ENCODE data around the gene ING2.
"Not testable (repeated sequence)": the region's sequence is repeated elsewhere in the genome, so short reads cannot be mapped to it uniquely, and the experiment has no call there.

The ING2 gene, protein sequence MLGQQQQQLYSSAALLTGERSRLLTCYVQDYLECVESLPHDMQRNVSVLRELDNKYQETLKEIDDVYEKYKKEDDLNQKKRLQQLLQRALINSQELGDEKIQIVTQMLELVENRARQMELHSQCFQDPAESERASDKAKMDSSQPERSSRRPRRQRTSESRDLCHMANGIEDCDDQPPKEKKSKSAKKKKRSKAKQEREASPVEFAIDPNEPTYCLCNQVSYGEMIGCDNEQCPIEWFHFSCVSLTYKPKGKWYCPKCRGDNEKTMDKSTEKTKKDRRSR

DNA sequence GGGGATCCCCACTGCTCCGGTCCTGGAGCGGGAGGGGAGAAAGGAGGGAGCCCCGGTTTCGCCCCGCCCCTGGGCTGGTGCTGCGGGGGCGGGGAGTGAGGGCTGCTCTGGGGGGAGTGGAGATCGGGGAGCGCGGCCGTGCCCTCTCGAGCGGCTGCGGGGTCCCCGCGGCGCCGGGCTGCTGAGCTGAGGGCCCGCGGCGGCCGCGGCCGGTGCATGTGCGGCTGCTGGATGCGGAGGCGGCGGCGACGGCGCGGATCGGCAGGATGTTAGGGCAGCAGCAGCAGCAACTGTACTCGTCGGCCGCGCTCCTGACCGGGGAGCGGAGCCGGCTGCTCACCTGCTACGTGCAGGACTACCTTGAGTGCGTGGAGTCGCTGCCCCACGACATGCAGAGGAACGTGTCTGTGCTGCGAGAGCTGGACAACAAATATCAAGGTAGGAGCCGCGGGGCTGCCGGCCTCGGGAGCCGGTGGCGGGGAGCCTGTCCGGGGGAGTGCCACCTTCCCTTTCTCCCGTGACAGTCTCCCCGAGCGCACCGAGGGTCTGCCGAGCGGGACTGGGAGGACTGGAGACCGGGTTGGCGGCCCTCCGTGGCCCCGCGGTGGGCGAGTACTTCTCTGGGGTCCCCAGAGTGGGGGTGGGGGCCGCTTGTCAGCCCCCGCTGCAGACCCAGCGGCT is at the start of gene ING2:
Gene ING2 (plus strand): TSS at position 129 of the 681 bp plus-strand sequence. CDS start 138 bp downstream, at position 267.
- DNase-seq = peak; percentile 86

DNA sequence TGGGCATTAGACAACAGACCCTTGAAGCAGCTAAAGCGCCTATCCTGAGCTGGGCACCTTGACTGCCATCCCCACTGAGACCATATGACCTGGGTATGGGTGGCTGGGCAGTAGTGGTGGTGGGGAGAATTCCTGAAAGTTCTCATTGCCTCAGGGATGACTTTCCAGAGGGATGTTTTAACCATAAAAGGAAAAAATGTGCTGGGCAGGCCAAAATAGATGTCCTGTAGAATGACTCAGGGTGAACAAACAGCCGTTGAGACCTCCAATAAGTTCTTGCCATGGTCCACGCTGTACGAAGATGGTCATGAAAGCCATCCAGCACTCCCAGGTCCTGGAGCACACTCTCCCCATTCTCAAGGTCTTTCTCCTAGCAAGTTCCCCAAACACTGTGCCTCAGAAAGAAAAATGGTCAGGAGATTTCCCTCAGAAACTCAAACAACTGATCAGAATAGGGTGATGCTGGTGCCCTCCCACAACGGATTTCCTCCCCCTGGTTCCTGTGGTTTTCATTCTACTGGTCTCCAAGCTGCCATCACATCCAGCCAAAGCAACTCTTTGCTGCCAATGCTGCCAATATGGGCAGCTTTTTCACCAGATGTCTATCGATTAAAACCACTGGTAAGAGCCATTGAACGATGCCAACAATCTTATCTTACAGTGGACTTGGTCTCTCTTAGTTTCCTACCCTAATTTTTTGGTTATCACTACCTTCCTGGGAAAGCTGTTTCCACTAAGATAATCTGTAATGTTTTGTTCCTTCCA is 49.2 kb upstream of the ING2 start:
- DNase-seq = no peak

DNA sequence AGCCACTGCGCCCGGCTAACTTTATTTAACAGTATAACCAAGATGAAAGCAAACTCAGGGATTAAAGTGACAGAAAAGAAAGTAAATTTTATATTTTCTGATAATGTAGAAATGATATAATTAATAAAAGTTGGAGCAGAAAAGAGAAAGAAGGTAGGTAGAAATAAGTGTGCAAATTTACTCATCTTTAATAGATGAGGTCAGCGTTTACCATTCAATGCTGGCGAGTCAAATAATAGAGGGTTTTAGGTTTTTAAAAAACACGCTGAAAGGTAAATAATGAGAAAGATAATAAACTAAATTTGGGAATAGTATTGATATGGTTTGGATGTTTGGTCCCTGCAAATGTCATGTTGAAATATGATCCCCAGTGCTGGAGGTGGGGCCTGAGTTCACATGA is 46.9 kb upstream of the ING2 start:
- no peak for DNase-seq

DNA sequence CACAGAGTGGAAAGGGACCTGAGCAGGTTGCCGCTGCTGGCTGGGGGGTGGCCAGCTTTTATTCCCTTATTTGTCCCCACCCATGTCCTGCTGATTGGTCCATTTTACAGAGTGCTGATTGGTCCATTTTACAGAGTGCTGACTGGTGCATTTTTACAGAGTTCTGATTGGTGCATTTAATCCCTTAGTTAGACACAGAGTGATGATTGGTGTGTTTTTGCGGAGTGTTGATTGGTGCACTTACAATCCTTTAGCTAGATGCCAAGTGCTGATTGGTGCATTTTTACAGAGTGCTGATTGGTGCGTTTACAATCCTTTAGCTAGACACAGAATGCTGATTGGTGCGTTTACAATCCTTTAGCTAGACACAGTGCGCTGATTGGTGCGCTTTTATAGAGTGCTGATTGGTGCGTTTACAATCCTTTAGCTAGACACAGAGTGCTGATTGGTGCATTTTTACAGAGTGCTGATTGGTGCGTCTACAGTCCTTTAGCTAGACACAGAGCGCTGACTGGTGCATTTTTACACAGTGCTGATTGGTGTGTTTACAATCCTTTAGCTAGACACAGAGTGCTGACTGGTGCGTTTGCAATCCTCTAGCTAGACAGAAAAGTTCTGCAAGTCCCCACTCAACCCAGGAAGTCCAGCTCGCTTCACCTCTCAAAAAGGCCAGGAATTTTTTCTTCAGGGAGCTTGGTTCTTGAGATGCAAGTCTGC is 40.8 kb upstream of the ING2 start:
- not testable (repeated sequence) for DNase-seq

DNA sequence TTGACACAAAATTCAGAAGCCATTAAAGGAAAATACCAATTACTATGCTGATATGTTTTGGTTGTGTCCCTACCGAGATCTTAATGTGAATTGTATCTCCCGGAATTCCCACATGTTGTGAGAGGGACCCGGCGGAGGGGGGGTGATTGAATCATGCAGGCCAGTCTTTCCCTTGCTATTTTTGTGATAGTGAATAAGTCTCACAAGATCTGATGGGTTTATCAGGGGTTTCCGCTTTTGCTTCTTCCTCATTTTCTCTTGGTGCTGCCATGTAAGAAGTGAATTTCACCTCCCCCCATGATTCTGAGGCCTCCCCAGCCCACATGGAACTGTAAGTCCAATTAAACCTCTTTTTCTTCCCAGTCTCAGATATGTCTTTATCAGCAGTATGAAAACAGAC is 39.0 kb upstream of the ING2 start:
- DNase-seq = not testable (repeated sequence)

DNA sequence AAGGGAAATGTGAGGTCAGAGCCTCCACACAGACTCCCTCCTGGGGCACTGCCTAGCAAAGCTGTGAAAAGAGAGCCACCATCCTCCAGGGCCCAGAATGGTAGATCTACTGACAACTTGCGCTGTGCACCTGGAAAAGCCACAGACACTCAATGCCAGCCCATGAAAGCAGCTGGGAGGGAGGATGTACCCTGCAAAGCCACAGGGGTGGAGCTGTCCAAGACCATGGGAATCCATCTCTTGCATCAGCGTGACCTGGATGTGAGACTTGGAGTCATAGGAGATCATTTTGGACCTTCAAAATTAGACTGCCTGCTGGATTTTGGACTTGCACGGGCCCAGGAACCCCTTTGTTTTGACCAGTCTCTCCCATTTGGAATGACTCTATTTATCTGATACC is 37.6 kb upstream of the ING2 start:
- no peak for DNase-seq

DNA sequence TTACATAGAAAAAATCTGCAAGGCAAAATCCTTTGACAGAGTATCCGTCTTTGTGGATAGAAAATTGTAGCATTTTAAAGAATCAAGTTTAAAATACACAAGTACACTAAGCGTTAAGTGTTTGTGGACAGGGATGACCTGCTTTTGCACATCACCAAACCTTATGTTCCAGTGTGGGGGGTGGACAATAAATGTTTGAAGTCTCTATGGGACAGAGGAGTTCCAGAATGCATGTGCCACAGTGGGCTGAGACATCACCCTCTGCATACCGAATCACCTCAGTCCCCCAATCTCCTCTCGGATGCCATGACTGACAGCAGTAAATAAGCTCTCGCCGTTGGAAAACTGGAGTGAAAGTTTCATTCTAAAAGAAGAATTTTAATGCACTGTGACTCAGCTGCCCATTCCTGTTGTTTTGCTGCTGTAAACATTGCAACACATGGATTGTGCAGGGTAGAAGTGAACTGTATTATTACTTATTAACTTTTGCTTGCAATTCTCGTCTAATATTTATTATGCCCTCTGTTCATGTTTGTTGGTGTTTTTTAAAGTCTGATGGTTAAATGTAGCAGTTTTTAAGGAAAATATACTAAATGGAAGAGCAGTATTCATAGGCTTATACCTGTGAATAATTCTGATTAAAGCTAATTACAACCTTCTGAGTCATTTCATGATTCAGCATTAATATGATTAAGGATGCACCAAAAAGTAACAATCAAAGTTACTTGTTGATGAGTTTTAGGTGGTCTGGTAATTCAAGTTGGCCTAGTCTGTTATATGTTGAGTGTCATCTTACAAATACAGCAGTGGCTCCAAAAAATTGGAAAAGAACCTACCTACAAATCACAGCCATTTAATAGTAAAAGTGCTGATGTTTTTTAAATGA is 36.4 kb upstream of the ING2 start:
- no peak for DNase-seq

DNA sequence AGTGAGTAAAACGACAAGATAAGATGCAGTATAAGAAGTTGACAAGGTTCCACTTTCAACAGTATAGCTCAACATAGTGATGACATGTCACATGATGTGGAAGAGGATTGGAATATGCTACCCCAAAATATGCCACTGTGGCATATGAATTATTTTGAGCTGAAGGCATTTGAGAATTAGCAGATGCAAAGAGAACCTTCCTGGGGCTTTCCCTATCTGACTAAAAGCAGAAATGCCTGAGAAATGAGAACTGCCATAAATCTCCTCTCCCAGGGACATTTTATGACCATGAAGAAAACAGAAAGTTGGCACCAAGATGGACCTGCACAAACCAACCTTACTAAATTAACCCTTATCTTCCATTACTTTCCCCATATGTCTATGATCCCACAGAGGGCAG is 35.6 kb upstream of the ING2 start:
- no peak for DNase-seq

DNA sequence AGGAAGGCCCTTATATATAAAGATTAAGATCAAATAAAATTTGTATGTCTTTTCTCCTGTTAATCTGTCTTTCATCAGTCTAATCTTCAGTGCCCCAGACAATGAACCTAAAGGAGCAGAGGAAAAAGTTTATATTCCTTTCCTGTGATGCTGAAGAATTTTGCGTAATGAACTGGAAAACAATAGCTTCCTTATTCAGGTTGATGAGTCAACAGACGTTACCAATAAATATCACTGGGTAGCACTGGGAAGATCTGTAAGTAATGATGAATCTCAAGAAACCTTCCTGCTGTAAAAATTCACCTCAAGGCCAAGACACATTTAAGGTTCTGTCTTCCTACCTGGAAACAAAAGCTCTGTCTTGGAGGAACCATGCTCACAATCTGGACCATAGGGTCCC is 34.9 kb upstream of the ING2 start:
- DNase-seq = no peak

DNA sequence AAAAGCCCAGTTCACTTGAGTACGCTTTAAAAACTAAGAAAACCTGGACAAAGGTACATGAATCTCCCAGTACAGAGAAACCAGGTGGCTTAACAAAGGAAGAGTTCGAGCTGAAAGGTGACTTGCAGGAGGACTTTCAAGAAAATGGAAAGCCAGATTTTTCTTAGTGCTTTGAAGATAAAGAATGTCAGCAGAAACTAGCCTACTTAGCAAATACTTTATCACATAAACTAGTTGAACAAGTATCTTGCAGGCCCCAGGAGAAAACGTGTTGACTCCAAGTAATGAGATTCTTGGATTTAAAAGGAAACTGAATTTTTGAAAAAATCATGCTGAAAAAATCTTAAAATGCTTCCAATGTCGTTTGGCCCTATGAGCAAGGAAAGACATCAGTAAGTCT is 34.0 kb upstream of the ING2 start:
- no peak for DNase-seq

DNA sequence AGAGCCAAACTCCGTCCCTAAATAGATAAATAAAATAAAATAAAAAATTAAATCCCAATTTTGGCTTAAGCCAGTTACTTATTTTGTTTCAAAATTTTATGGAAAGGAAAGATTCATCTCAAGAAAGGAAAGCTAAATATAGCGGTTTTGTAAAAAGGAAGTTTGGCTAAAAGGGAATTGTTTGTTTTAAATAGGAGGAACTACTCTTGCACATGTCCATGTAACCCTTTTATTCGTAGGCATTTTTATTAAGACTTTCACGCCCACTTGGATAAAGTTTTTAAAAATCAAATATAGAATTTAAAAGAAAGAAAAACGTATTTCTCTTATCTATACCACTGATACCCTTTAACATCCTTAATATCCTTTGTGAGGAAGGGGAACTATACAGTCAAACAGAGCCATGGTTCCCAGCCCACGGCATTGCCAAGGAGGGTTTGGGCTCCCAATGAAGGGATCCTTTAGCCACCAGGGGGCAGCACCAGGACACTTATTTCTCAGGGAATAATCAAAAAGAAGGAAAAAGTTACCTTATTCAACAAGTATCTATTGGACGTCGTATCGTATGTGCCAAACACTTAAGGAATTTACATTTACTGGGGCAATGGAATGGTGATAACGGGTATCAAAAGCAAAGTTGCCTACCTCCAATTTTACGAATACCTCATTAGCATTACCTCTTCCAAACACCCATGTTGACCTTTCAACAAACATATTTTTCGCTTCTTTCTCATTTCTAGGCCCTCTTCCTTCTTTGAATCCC is 32.7 kb upstream of the ING2 start:
- DNase-seq = peak; percentile 71

DNA sequence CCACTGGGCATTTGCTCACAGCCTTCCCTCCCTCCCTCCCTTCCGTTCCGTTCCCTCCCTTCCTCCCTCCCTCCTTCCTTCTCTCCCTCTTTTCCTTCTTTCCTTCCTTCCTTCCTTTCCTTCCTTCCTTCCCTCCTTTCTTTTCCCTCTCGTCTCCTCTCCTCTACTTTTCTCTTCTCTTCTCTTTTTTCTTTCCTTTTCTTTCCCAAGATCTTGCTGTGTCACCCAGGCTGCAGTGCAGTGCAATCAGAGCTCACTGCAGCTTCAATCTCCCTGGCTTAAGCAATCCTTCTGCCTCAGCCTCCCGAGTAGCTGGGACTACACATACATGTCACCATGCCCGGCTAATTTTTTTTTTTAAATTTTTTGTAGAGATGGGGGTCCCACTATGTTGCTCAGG is 26.7 kb upstream of the ING2 start:
- DNase-seq = no peak

DNA sequence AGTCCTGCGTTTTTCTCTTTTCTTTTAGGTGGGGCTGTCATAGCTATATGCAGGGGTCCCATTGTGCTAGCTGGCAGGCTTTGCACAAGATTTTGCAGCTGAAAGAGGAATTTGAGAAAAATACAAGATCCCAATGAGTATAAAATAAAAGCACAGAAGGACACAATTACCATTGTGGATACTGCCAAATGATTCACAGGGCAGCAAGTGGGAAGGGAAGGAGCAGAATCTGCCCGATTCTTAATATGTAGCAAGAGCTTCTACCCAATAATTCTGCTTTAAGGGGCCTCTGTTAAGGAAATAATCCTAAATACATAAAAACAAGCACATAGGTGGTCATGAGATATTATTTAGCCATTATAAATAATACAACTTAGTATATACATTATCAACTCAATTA is 25.9 kb upstream of the ING2 start:
- DNase-seq = no peak

DNA sequence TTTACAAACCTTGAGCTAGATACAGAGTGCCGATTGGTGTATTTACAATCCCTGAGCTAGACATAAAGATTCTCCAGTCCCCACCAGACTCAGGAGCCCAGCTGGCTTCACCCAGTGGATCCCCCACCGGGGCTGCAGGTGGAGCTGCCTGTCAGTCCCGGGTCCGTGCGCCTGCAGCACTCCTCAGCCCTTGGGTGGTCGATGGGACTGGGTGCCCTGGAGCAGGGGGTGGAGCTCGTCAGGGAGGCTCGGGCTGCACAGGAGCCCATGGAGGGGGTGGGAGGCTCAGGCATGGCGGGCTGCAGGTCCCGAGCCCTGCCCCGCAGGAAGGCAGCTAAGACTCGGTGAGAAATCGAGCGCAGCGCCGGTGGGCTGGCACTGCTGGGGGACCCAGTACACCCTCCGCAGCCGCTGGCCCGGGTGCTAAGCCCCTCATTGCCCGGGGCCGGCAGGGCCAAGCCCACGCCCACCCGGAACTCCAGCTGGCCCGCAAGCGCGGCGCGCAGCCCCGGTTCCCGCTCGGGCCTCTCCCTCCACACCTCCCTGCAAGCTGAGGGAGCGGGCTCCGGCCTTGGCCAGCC is 22.3 kb upstream of the ING2 start:
- DNase-seq = not testable (repeated sequence)

DNA sequence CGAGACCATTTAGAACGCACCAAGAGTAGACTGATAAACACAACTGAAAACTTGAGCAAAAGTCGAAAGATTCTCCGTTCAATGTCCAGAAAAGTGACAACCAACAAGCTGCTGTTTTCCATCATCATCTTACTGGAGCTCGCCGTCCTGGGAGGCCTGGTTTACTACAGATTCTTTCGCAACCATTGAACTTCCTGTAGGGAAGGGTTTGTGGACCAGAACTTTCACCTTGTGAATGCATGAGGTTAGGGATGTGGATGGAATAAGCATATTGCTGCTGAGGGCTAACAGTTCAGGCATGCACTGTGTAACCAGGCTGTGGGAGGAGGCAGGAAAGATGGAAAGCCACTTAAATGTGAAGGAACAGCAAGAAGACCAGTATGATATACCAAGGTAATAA is 20.9 kb upstream of the ING2 start:
- no peak for DNase-seq

DNA sequence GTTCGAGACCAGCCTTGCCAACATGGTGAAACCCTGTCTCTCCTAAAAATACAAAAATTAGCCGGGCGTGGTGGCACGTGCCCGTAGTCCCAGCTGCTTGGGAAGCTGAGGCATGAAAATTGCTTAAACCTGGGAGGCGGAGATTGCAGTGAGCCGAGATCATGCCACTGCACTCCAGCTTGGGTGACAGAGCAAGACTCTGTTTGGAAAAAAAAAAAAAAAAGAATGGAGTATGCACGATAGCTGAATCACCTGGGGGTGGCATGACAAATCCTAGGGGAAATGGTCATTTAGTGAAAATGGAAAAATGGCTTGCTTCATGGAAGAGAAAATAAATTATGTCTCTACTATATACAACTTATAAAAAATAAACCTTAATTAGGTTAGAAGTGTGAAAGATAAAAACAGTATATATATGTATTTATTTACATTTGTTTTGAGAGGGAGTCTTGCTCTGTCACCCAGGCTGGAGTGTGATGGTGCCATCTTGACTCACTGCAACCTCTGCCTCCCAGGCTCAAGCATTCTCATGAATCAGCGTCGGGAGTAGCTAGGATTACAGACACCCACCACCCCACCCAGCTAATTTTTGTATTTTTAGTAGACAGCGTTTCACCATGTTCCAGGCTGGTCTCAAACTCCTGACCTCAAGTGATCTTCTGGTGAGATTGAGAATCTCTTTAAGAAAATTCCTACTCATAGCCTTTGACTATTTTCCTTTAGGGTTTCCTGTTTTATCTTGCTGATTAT is 19.3 kb upstream of the ING2 start:
- no peak for DNase-seq

DNA sequence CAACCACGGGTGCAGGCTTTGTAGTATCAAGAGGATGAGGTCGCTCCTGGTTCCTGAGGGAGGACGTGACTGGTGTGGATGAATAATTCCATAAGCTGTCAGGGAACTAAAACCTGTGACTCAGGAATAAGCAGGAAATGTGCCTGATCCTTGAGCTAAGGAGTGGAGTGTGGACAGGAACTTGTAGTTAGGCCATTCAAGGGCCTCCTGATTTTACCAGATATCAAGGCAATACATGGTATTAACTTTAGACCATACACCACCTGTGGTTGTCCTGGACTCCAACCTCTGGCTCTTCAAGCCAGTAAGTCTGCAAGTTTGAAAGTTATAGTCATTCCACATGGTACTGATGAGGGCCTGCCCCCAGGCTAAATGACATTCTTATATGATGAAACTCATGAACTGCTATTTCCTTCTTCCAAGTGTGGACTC is 12.1 kb upstream of the ING2 start:
- DNase-seq = no peak

DNA sequence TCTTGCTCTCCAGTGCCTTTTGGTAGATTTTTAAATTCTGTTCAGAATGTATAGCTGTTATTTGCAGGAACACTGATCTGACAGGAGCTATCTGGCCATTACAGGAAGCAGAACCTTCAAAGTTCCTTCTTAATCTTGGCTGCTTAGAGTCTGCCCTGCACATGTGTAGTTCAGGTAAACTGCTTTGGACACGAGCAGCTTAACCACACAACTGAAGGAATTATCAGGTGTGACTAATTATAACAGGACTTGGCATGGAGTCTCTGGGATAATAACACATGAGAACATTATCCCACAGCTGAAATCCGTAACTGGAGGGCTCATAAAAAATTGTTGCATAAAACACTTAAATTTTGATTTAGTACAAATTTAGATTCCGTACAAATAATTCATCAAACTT is 11.6 kb upstream of the ING2 start:
- DNase-seq = no peak

DNA sequence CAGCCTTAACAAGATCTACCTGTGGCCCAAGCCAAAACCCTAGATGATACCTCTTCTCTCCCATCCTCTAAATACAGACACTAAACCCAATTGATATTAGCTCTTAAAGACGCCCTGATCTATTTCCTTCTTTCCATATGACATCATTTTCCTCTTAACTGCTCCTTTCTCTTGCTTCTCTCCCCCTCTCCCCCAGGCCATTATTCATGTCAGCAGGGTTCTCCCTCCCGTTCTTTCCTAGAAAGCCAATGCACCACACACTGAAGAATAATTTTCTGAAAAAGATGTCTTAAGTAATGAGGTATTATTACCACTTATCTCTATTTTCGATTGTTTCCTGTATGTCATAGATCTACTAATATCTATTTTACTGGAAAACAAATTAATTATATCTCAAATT is 9.7 kb upstream of the ING2 start:
- no peak for DNase-seq

DNA sequence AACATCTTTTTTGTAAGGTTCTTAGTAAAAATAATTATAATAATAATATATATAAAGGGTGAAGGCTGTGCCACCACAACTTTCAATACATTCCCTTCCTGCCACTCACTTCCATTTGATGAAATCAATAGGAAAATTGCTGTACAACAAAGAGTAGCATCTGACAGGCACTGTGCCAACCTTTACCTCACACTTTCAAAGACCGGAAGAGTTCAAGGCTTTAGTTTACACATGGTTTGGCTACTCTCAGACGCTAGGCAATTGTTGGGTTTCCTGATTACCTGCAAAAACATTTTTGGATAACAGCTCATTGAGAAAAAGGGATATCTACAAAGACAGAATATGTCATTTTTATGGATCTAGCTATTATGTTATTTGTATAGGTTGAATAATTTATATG is 5.5 kb upstream of the ING2 start:
- DNase-seq = peak; percentile 68
